ENCODE data around the gene MED12.

- TF ChIP-seq CTCF (IDR thresholded peaks at IDR 0.05) (no peak), POLR2A (IDR thresholded peaks at IDR 0.05) (no peak), POLR2AphosphoS5 (IDR thresholded peaks at IDR 0.05) (no peak)
Observed at GRCh38 chrX:71160475-71160874, 42.1 kb downstream of the MED12 start.
